CD4-positive, alpha-beta T cell treated with Interleukin-15 for 1 hour (primary cell): ENCODE data around the gene BDNF.
"Not testable (repeated sequence)": the region's sequence is repeated elsewhere in the genome, so short reads cannot be mapped to it uniquely, and the experiment has no call there.

Experiments used
- DNase-seq: peaks from one replicate; pipeline ENCODE4 v3.0.0-alpha.2; 2020

Gene BDNF

GRCh38 chr11:27700351-27701301 lies at the start of gene BDNF:
Gene BDNF (minus strand): TSS chr11:27700455. CDS start chr11:27658564, 41,891 bp downstream.
- no peak for DNase-seq

- no peak for DNase-seq
Measured at GRCh38 chr11:27740362-27741013, 40.2 kb upstream of the BDNF start.

GRCh38 chr11:27735281-27735680 lies 35.0 kb upstream of the BDNF start:
- DNase-seq: no peak

- DNase-seq: not testable (repeated sequence)
Measured at GRCh38 chr11:27731803-27732202, 31.5 kb upstream of the BDNF start.

- DNase-seq: no peak
Measured at GRCh38 chr11:27726981-27727380, 26.7 kb upstream of the BDNF start.

- no peak for DNase-seq
Measured at GRCh38 chr11:27723687-27724086, 23.4 kb upstream of the BDNF start.

GRCh38 chr11:27722953-27723344 lies 22.7 kb upstream of the BDNF start:
- no peak for DNase-seq

GRCh38 chr11:27722117-27722952 lies 22.1 kb upstream of the BDNF start:
- no peak for DNase-seq

DNA sequence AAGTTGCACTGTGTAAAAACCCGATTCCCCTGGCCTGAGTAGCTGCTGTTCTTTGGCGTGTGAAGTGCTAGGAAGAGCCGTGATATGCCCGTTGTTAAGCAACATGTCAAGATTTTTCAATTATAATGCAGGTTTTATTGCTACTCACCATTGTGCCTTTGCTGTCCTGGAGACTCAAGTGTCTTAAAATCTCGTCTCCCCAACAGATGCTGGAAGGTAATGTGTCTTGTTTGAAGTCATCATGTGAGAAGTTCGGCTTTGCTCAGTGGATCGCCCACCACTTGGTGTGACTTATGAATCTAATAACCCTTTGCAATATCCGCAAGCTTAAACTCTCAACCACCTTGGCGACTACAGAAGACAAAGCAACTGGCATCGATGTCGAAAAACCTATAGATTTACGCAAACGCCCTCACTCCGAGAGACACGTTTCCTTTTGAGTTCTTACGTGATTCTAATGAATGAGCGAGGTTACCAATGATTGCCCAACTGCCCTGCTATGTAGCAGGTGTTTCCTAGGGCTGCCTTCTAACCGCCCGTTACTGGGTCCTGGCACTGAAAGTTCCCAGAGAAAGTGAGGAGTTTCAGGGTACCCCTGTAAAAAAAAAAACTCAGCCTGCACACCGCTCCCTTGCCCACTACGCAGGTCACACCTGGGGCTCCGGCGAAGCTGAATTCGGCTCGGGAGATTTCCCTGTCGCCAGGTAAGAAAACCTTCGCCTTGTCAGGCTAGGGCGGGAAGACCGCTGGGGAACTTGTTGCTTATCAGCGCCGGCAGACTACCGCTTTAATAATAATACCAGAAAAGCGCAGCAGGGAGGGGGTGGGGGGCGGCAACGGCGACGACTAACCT lies 21.2 kb upstream of the BDNF start:
- DNase-seq: no peak

DNA sequence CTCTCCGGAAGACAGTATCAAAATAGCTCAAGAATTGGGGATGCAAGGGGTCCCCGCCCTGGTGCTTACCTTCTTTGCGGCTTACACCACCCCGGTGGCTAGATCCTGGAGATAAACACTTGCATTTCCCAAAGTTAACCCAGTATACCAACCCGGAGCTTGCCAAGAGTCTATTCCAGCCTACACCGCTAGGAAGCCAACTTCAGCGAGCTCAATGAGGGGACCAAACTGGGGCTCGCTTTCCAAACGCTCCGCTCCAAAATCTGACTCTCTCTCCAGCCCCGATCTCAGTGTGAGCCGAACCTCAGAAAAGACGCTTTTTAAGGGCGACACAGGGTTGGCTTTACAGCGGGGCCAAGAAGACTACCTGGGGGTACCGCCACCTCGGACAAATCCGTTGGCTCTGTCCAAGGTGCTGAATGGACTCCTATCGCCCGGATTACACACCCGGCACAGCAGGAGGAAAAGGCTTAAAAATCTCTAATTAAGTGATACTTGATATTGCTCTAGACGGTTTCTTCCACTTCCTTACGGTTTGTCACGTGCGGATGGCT lies 20.1 kb upstream of the BDNF start:
- no peak for DNase-seq

GRCh38 chr11:27719546-27719925 lies 19.3 kb upstream of the BDNF start:
- DNase-seq: no peak

DNA sequence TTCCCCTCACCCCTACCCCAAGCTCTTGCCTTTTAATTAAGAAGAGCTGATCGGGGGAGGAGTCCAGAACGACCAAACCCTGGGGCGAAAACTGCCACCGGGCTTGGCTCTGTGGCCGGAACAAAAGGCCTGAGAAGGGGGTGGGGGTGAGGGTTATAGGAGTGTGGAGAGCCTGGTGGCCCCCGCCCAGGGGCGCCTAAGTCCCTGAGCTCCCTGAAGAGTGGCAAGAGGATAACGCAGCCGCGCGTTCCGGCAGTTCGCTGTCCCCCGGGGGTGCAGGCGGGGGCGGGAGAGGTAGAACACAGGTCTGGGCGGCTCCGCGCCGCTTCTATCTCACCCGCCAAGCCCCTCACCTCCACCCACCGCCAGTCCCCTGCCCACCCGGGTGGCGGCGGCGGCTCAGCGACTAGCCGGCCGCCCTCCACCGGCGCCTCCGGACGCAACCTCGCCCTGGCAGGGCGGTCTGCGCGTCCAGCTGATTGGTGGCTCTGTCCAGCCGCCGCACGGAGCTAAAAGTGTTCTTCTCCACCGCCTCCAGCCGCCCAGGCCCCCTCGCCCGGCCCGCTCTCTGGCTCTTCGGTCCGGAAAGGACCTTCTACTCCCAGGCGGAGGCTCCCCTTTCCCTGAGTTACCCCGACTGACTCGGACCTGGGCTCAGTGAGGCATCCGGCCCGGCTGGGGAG lies 18.7 kb upstream of the BDNF start:
- no peak for DNase-seq

- no peak for DNase-seq
Measured at GRCh38 chr11:27718346-27718862, 18.1 kb upstream of the BDNF start.

GRCh38 chr11:27717801-27718229 lies 17.6 kb upstream of the BDNF start:
- DNase-seq: no peak

- DNase-seq: no peak
Measured at GRCh38 chr11:27717377-27717776, 17.1 kb upstream of the BDNF start.

- no peak for DNase-seq
Measured at GRCh38 chr11:27716835-27717234, 16.6 kb upstream of the BDNF start.

DNA sequence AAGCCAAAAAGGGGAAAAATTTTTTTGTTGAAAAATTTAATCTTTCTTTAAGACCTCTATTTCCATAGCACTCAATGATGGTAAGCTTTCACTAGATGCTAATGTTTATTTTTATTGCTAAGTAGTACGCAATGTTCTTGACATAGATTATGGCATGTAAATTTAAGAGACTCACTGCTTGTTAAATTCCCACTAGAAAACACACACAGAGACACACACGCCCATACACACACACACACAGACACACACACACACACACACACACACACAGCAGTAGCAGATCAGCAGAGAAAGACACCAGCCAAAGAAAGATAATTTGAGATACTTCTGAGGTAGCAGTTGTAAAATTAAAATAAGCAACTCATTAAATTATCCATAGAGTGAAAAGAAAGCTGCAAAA lies 16.0 kb upstream of the BDNF start:
- no peak for DNase-seq

- no peak for DNase-seq
Measured at GRCh38 chr11:27711725-27712124, 11.5 kb upstream of the BDNF start.

- no peak for DNase-seq
Measured at GRCh38 chr11:27710536-27710935, 10.3 kb upstream of the BDNF start.

DNA sequence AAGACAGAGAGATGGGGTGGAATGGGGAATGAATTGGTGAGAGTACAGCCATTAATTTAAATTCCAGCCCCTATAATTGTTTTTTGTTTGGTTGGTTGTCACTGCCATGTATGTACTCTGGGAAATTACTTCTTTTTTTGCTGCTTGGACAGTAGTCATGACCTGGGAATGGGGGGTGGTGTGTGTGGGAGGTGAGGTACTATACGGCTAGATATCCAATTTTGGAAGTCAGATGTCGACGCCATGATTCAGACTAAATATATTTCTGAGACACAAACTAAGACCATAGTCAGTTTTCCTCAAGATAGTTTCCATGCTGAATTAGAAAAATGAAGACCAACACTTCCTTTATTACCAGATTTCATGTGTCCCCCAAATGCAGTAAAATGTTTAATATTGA lies 7.4 kb upstream of the BDNF start:
- DNase-seq: no peak
